T-helper 1 cell treated with Interleukin-12 subunit alpha and Interleukin-12 subunit beta and Interleukin-4 antibody, amounts not matched to agents 30 ng/mL and 1 ng/mL, for 36 hours (primary cell): ENCODE results near the gene SHQ1. TPM values are rescaled to one million over a fixed set of nuclear protein-coding genes. Genes with fewer than 3 reads are reported as not detected.
"Not testable (repeated sequence)": the region's sequence is repeated elsewhere in the genome, so short reads cannot be mapped to it uniquely, and the experiment has no call there.

Experiments
- intact Hi-C: fragments of 100-400 bp; cut with micrococcal nuclease; formaldehyde crosslinking; loops from one replicate; pipeline ENCODE4 v1.15.1; 2024
- total RNA-seq: library from RNA; stranded (reverse); gene quantifications from 2 replicates; pipeline ENCODE4 v1.2.3, GENCODE V29; 2022

The SHQ1 gene
- total RNA-seq, 1 donor from 2014 or later: 26.1 TPM

DNA sequence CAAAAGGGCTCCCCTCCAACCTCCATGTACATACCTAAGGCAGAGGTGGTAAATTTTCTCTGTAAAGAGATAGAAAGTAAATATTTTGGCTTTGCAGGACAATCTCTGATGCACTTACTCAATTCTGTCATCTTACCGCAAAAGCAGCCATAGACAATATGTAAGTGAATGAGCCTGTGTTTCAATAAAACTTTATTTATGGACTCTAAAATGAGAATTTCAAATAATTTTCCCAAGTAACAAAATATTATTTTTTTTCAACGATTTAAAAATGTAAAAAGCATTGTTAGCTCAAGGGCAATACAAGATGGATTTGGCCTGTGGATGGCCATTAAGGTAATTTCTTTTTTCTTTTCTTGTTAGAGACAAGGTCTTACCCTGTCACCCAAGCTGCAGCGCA is 44.7 kb downstream of the SHQ1 start:
- intact Hi-C loops: no loop called here

DNA sequence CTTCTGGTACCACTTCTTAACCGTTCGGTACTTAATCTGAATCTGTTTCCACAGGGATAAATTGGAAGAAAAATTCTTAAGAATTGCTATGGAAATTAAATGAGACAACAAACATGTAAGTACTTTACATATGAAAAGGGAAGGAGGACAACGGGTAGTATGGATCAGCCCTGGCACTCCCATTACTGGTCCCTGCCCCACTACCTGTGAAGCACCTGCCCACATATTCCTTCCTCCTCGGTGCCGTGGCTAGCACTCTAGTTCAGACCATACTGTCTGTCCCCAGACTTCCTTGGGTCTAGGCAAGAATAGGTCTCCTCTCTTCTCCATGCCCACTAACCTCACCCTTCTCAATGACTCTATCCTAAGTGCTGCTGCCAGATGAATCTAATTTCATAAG is 46.2 kb downstream of the SHQ1 start:
- intact Hi-C loops: no loop called here

DNA sequence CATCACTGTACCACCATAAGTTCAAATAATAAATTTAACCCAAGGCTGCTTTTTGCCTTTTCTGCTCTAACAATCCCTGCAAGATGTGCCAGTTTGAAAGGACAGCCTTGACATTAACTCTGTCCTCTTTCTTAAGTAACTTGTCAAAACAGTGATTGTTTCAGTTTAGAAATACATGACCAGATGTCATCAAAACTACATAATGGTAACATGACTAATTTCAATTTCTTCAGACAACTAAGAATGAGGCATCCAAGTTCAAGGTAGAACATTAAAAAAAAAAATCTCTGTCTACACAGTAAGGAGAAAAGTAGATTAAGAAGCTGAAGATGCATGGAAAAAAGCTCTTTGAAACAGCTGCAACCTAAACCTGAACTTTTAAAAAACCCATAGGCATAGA is 47.4 kb downstream of the SHQ1 start:
- intact Hi-C loops: no loop called here

DNA sequence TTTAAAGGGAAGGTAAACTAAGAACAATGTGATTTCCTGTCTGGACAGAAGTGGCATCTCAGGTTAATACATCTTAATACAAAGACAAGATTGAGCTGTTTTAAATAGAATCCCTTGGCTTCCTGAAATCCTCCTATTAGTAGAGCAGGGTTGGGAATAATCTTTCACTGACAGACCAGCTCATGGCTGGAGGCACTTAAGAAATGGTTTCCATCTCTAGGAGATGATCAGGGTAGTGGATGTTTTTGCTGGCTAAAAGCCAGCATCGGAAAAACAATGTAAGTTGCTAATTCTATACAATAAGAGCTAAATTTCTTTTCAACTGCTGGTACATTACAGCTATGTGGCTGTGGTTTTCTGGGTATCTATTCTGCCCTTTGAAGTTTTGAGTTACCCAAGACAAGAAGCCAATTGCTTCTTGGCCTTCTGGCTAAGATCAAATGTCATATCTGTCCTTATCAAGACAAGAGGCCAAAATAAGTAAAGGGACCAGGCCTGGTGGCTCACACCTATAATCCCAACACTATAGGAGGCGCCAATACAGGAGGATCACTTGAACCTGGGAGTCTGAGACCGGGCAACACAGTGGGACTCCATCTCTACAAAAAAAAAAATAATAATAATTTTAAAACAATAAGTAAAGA is 49.6 kb downstream of the SHQ1 start:
- intact Hi-C loops: no loop called here

DNA sequence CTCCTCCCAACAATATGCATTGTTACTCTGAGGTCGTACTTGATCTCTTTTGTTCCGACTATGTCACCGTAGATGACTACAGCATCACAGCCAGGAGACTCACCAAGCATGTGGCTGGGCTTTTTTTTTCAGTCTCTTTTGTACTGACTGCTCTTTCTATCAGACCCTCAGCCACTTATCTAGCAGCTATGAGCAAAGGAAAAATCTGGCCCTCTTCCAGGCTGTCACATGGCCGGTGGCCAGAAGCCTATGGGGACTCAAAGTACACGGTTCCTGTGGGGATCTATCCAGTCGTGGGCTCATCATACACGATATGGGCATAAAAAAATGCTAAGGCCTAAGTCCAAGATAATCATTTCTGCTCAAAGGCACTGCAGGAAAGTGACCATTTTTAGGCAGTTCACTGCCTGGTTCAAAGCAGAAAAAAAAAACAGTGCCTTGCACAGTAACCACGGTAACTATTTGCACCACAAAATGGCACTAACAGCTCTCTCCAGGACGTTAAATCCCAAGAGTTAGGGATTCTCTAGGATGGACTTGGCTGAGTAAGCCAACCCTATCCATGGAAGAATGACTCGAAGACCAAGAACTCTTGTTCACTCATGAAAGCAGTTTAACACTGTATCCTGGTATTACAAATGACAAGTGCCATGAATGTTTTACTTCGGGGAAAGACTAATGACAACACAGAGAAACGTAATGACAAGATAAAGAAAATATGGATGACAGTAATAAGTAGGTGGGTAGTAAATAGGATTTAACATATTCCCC is 50.3 kb downstream of the SHQ1 start:
- intact Hi-C loops: no loop called here

DNA sequence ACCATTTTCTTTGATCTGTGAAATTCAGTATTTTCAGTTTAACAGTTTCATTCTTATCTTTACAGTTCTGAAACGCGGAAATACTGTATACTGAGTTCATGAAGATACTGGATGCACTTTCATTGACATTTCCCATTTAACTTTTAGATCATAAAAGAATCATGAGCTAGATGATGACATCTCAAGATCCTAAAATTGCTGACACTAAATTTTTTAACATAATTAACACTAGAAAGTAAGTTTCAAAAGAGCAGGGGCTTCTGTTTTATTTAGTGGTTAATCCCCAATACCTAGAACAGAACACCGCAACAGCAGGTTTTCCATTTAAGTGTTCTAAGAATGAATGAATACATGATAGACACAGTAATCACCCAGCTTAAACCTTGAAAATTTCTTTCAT is 54.2 kb downstream of the SHQ1 start:
- intact Hi-C loops: no loop called here

DNA sequence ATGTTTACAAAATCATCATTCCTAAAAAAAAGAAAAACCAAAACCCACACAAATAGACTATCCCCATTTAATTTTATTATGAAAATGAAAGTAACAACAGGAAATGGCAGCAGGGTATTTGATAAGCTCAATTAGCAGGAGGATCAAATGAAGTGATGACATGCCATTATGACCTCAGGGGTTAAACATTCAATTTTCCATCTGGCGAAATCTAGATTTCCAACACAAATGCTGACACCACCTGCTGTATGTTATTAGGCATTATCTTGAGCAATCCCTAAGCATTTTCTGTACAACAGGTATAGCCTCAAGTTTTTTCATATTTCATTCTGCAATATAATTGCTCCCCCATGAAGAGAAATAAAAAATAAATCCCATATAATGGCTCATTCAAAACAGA is 57.1 kb downstream of the SHQ1 start:
- intact Hi-C loops: loop anchor here (2.0 kb wide), 1 partner anchor 52 kb away; no protein-coding TSS in a partner anchor

DNA sequence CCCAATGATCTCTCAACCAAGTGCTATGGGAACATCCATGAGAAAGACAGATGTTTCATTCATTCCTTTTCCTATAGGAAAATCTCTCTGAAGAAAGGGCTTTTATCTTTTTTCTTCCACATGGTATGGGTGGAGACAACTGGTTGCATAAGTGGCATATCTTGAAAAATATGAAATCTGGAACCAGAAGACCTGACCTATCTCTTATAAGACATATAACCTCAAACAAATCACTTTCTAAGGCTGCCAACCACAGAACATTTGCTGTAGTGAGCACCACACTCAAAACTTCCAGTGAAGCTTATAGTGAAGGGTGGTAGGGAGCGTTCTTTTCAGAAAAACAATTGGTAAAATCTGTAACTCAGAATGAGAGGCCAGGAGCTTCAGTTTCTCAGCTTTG is 58.5 kb downstream of the SHQ1 start:
- intact Hi-C loops: loop anchor here (2.0 kb wide), 1 partner anchor 51 kb away; no protein-coding TSS in a partner anchor

DNA sequence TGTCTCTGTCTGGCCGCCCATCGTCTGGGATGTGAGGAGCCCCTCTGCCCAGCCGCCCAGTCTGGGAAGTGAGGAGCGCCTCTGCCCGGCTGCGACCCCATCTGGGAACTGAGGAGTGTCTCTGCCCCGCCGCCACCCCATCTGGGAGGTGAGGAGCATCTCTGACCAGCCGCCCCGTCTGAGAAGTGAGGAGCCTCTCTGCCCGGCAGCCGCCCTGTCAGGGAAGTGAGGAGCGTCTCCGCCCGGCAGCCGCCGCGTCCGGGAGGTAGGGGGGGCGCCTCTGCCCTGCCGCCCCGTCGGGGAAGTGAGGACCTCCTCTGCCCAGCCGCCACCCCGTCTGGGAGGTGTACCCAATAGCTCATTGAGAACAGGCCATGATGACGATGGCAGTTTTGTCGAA is 60.0 kb downstream of the SHQ1 start:
- intact Hi-C loops: not testable (repeated sequence)

DNA sequence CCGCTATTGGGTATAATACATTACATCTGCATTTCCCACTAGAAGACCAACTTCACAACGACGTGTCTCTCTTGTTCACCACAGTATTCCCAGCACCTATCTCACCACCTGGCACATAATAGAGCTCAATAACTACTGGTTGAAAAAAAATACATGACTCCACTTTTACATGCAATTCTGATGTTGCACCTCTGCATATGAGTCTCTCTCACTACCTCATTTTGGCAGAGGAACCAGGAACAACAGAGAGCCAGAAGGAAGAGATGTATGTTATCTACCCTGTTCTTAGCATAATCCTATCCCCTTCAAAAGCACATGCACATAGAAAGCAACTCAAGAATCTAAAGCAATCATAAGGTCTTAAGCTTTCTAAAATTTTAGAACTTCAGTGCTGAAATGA is 61.6 kb downstream of the SHQ1 start:
- intact Hi-C loops: no loop called here

DNA sequence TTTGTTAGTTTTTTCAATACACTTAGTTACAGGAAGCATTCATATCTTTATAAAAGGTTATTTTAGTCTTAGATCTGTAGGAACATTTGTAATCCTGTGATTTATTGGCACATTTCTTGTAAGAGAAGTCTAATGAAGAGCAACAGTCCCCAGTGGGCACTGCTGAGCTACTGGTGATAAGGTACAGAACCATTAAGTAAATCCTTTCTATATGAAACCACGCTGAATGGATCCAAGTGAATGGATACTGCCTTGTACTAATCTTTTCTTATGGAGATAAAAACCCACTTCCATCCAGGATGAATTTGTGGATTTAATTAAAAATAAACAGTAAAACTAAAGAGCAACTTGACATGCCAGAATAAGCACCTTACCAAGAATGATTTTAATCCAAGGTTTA is 64.0 kb downstream of the SHQ1 start:
- intact Hi-C loops: no loop called here

DNA sequence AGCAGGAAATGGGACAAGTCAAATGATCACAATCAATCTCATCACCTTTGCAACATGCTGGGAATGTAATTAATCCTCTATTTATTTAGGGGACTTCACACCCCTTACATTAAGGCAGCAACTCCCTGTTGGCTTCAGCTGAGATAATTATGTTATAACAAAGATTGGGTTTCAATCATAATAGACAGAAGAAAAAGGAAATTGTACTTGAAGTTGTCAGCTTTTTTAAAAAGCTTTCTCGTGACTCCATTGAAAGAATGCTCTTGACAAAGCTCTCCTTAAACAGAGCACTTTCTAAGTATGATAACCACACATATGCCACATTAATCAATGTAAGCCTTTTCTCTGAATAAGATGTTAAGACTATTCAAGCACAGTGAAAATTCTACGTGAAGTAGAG is 65.7 kb downstream of the SHQ1 start:
- intact Hi-C loops: no loop called here

DNA sequence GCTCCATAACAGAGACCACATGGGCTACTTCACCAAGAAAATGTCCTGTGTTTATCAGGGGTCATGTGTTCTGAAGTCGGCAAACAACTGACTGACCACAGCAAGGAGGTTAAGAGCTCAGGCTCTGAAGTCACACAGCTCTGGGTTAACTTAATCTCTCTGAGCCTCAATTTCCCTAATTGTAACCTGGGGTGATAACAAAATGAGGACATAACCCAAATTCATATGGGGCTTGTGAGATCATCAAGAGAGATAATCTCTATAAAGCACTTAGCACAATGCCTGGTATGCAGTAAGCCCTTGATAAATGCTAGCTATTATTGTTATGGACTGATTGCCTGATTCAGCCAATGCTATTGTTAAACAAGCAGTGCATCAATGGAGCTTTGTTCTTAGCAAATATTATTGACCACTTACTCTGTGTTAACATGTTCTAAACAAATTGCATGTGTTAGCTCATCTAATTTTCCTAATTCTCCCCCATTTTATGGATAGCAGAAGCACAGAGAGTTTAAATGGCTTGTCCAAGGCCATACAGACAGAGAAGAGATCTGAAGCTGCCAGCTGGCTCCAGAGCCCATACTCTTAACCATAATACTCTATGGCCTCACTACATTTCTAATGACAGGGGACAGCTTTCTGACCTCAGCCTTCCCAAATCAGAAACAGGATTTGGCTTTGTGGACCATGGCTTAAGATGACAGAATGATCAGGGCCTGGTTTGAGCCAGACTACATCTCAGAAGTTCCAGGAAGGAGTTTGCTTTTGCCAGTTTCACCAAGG is 78.3 kb downstream of the SHQ1 start:
- intact Hi-C loops: no loop called here

DNA sequence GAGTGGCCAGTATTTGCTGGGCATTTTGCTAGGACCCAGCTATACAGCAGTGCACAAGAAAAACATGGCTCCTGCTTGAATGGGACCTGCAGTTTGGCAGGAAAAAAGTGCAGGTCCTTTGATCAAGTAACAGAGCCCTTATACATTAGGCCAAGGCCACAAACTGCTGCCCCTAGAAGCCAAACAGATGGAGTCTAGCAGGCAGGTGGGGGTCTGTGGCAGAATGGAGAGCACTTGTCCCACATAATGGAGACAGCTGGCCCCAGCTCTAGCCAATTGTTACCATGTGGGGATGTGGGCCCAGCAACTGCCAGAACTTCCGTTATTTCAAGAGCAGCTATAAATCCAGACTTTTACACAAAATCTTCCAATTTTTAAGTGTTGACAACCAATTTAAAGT is 79.3 kb downstream of the SHQ1 start:
- intact Hi-C loops: no loop called here

DNA sequence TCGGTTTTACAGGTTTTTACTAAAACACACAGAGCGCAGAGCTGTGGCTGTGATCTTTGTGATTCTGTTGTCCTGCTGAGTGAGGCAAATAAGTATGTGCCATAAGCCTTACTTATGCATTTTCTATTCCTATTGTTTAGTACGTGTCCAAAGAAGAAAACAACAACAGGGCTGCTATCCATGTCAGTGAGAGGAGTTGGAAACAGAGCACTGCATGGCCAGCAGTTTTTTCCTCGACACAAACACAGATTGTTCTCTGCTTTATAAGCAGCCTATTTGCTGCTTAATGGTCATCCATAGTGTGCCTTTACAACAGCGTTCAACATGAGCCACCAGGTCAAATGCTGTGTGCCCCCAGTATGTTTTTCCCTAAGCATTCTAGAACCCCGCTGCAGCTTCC is 79.8 kb downstream of the SHQ1 start:
- intact Hi-C loops: no loop called here

DNA sequence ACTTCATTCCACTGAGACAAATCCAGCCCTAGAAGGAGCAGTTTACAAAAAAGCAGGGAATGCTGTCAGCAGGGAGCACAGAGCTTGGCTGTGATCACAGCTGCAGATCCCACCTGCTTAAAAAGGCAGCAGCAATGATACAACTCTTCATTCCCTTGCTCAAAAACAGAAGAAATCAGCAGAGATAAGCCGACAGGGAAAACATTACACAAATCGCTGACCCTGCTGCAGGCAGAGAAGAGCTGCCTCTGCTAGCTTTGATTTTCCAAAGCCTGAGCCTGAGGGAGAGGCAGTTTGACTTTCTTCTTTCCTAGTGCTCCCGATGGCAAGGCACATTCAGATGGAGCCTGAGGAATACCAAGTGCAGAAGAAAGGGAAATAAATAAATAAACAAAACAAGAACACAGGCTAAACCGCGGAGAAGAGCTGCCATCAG is 80.2 kb downstream of the SHQ1 start:
- intact Hi-C loops: no loop called here

DNA sequence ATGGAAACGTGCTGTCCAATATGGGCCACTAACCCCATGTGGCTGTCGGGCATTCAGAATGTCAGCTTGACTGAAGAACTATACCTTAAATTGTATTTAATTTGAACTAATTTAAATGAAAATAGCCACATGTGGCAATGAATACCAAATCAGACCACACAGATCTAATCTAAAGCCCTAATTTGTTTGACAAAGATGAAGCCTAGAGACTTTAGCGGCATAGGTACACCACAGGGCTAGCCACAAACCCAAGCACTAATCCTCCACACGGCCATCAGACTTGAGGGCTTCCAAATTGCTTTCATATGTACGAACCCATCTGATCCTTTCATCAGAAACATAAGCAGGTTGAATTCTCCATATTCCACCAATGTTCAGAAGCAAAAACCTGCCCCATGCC is 81.4 kb downstream of the SHQ1 start:
- intact Hi-C loops: no loop called here

DNA sequence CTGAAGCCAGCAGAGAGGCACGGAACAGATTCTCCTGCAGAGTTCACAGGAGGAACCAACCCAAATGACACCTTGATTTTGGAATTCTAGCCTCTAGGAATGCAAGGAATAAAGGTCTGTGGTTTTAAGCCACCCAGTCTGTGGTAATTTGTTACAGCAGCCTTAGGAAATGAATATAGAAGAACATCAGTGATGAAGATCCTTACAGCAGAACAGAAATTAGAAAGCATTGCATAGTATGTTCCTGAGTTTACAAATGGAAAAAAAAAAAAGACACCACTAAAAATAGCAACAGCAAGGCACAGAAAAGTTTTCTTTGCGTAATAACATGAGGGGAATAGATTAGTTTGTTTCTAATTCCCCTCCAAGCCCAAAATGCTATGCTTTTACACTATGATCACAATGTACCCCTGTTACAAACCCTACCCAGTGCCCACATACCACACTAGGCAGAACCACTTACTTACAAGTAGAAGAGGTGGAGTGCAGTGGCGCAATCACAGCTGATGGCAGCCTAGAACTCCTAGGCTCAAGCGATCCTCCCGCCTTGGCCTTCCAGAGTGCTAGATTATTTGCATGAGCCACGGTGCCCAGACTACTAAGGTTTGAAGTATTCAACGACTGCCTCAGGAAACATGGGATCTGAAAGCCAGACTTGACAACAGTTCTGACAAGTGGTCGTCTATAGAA is 84.3 kb downstream of the SHQ1 start:
- intact Hi-C loops: no loop called here

DNA sequence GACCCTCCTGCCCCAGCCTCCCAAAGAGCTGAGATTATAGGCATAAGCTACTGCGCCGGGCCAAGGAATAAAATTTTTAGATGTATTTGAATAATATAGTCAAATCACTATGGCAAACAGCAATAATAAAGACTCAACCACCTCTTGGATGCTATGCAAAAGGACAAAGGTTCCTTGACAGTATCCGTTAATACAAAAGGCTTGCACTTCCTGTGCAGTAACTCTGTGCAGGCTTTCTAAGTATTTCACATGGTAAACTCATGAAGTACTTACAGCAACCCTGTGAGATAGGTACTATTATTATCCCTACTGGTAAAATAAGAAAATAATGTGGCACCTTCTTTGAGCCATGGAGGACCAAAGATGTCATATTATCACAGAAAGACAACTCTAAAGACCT is 86.8 kb downstream of the SHQ1 start:
- intact Hi-C loops: no loop called here

DNA sequence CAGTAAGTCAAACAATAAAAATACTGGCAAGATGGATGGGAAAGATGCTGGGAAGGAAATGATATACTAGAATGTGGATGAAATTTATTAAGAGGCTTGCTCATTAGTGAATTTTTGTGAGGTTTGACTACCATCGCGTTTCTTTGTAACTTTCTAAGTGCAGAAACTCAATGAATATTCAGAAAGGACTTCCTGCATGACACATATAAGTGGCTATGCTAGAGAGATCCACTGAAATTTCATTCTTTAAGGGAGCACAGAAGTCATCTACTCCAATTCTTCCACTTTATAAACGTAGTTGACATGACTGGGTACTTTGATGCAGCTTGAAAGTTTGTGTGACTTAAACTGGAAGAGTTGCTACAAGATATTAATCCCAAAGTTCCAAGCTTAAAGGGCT is 88.0 kb downstream of the SHQ1 start:
- intact Hi-C loops: no loop called here

DNA sequence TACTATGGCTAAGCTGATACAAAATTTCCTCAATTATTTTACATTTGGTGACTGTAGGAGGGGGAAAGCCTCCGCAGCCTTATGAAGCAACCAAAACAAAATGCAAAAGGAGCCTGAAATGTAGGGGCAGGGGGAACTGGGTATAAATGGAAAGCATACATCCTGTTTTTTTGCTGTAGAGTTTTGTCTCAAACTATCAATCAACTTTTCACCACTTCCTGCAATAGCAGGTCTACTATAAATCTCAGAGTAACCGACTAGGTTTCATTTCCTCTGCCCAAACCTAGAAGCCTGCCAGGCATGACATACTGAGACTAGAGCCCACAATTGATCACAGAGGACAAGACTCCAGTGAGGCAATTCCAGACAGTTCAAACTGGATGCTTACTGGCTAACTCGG is 91.3 kb downstream of the SHQ1 start:
- intact Hi-C loops: loop anchor here (1.0 to 10.0 kb wide), 7 partner anchors 19 to 412 kb away; partner anchors contain the start of genes RYBP and SHQ1

DNA sequence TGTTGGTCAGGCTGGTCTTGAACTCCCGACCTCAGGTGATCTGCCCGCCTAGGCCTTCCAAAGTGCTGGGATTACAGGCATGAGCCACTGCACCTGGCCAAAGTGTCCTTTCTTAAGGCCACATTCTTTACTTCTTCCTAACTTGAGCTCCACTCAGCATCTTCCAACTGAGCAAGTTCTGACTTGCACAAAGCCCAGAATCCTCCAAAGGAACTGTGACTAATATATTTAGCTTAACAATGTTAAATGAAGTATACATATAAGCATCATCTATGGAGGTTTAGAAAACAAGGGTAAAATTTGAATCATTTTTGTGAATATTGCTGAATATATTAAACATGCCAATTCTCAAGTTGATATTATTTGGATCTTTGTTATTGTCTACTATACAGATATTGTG is 93.7 kb downstream of the SHQ1 start:
- intact Hi-C loops: loop anchor here (10.0 kb wide), 1 partner anchor 410 kb away; no protein-coding TSS in a partner anchor
